ENCODE measurements around the gene MSANTD7. TPM values are rescaled to one million over a fixed set of nuclear protein-coding genes. Genes with fewer than 3 reads are reported as not detected.
A peak's percentile ranks its signal among the peaks of the same experiment; 100 is the strongest.

The MSANTD7 gene
- total and polyA plus RNA-seq, 11 donors: 1.3 to 8.1 (median 5.6) TPM

DNA sequence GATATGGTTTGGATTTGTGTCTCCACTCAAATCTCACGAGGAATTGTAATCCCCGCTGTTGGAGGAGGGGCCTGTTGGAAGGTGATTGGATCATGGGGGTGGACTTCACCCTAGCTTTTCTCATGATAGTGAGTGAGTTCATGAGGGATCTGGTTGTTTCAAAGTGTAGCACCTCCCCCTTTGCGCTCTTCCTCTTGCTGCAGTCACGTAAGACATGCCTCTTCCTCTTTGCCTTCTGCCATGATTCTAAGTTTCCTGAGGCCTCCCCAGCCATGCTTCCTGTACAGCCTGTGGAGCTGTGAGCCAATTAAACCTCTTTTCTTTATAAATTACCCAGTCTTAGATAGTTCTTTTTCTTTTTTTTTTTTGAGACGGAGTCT lies 17.3 kb upstream of the MSANTD7 start:
- ATAC-seq (no peak), DNase-seq (no peak)
- H3K4me1 ChIP-seq: peaks cover 0 to 9% (median 2%) of the 10 kb centered on the region in 12 donors
- H3K4me3 ChIP-seq: no peak overlapping the region
- no peaks in the 10 kb centered on the region for H3K27me3 ChIP-seq
- intact Hi-C loops (cut with DNase I): loop anchor here in 9 of 10 donors (5.0 to 10.0 kb wide), 7 partner anchors 216 to 326 kb away; no protein-coding TSS in a partner anchor
- no peak for TF ChIP-seq POLR2A (IDR thresholded peaks at IDR 0.05)
- no peak for TF ChIP-seq CTCF (IDR thresholded peaks at IDR 0.05)
- no peaks in the 10 kb centered on the region for H3K36me3 ChIP-seq
- H3K9me3 ChIP-seq: no peaks in the 10 kb centered on the region
- 83 to 89% (median 87%) methylated on average over 5 of the region's 5 CpGs for WGBS, 4 donors
- H3K27ac ChIP-seq: no peak overlapping the region

GRCh38 chr10:14821635-14822375 lies 16.3 kb upstream of the MSANTD7 start:
- no peak for TF ChIP-seq CTCF (IDR thresholded peaks at IDR 0.05)
- no peak for TF ChIP-seq POLR2A (IDR thresholded peaks at IDR 0.05)
- peaks cover 0 to 9% (median 2%) of the 10 kb centered on the region in 12 donors for H3K4me1 ChIP-seq
- no peak overlapping the region for H3K4me3 ChIP-seq
- no peaks in the 10 kb centered on the region for H3K9me3 ChIP-seq
- intact Hi-C loops (cut with DNase I): loop anchor here (2.0 to 10.0 kb wide), 9 partner anchors 217 to 327 kb away; no protein-coding TSS in a partner anchor
- no peaks in the 10 kb centered on the region for H3K36me3 ChIP-seq
- WGBS, 4 donors: 84 to 90% (median 85%) methylated on average over 6 of the region's 6 CpGs
- H3K27ac ChIP-seq: no peak overlapping the region
- DNase-seq (no peak), ATAC-seq (no peak)
- H3K27me3 ChIP-seq: no peaks in the 10 kb centered on the region

DNA sequence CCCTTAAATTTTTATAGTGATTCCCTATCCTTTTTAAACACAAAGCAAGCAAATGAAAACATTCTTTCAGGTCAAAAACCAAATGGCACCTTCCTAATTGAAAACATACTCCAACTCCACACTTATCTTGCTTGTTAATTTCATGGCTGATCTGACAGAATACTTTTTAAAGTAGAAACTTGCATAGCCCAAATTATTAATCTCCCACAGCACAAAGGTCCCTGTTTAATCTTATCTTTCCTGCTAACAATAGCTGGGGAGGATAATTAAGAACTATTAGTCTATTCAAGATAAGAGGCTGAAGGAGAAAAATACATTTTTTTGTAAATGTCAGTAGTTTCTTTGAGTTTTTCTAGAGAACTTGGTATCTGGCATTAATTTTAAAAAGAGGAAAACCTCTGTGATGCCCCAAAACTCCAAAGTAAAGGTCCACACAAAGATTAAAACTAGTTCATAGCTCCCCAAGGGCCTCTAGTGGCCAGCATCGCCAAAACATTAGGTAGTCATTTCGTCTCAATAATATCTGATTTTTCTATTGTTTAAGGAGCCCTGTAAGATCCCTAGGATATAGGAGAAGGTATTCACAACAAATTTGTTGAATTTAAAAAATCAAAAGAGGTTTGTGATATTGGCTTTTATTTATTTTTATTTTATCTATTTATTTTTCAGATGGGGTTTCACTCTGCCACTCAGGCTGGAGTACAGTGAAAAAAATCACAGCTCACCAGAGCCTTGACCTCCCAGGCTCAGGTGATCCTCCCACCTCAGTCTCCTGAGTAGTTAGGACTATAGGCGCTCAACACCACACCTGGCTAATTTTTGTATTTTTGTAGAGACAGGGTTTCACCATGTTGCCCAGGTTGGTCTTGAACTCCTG lies 15.0 kb upstream of the MSANTD7 start:
- peaks cover 0 to 9% (median 2%) of the 10 kb centered on the region in 12 donors for H3K4me1 ChIP-seq
- intact Hi-C loops (cut with DNase I): loop anchor here (1.0 to 10.0 kb wide), 10 partner anchors 218 to 328 kb away; no protein-coding TSS in a partner anchor
- H3K9me3 ChIP-seq: no peaks in the 10 kb centered on the region
- WGBS, 4 donors: 33 to 41% (median 37%) methylated on average over 3 of the region's 3 CpGs
- ATAC-seq: peak in 2 of 4 donors; percentile 34 to 43
- no peaks in the 10 kb centered on the region for H3K27me3 ChIP-seq
- H3K4me3 ChIP-seq: no peak overlapping the region
- DNase-seq: peak in 1 of 5 donors; percentile 32
- H3K27ac ChIP-seq: no peak overlapping the region
- TF ChIP-seq POLR2A (IDR thresholded peaks at IDR 0.05) (no peak), CTCF (IDR thresholded peaks at IDR 0.05) (peak in 11 of 12 donors; percentile 32 to 70 (median 55))
- no peaks in the 10 kb centered on the region for H3K36me3 ChIP-seq

- no peak for TF ChIP-seq POLR2A (IDR thresholded peaks at IDR 0.05)
- no peak for TF ChIP-seq CTCF (IDR thresholded peaks at IDR 0.05)
- DNase-seq (no peak), ATAC-seq (no peak)
- no peaks in the 10 kb centered on the region for H3K36me3 ChIP-seq
- intact Hi-C loops (cut with DNase I): loop anchor here (1.0 to 10.0 kb wide), 10 partner anchors 219 to 329 kb away; no protein-coding TSS in a partner anchor
- no peaks in the 10 kb centered on the region for H3K9me3 ChIP-seq
- H3K27ac ChIP-seq: no peak overlapping the region
- WGBS, 4 donors: 68 to 97% (median 91%) methylated on average over 3 of the region's 3 CpGs
- no peaks in the 10 kb centered on the region for H3K27me3 ChIP-seq
- no peak overlapping the region for H3K4me3 ChIP-seq
- peaks cover 0 to 9% (median 2%) of the 10 kb centered on the region in 12 donors for H3K4me1 ChIP-seq
Observed at GRCh38 chr10:14823966-14824365, 14.1 kb upstream of the MSANTD7 start.

All from heart left ventricle (tissue), 16 donors.